NT2/D1 (cell line): ENCODE measurements around the gene FER.

ENCODE experiments used
- YY1 ChIP-seq: IDR thresholded peaks from 2 replicates; pipeline ENCODE4 v1.6.1; 2011; ENCODE audit not compliant: insufficient read length, insufficient read depth
- ZNF274 ChIP-seq: IDR thresholded peaks from 2 replicates; pipeline ENCODE4 v1.6.1; 2011; ENCODE audit warnings: mild to moderate bottlenecking, low read depth, low read length

DNA sequence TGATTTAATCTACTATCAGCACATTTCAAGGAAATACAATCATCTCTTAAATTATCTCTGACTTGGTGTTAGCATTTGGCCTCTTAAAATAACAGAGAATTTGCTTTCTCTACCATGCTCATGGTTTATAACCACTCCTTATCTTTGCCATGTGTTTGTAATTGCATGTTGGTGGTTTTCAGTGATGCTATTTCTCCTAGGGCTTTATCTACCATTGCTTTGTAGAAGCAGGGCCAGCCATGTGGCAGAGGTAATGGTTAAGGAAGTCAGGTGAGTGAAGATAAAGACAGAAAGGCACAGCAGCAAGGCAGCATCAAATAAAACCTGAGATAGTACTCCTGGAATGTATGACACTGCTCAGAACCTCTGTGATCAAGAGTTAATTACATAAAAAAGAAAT is 206.2 kb downstream of the FER start:
- no peak for TF ChIP-seq YY1
- no peak for TF ChIP-seq ZNF274
